GM20000 (cell line): ENCODE results near the gene SLC44A5.

ENCODE experiments used
- DNase-seq: peaks from one replicate; pipeline ENCODE4 v3.0.0; 2012; ENCODE audit warnings: low spot score
- CTCF ChIP-seq: IDR thresholded peaks from 2 replicates; pipeline ENCODE4 v1.5.1; 2012; ENCODE audit warnings: mild to moderate bottlenecking, control low read depth; ENCODE audit errors: extremely low read depth, missing control alignments

SLC44A5 gene

GRCh38 chr1:75305061-75305460 lies 305.9 kb downstream of the SLC44A5 start:
- TF ChIP-seq CTCF: no peak
- DNase-seq: no peak

- no peak for TF ChIP-seq CTCF
- DNase-seq: no peak
Observed at GRCh38 chr1:75293270-75293669, 317.6 kb downstream of the SLC44A5 start.

GRCh38 chr1:75292013-75292412 lies 318.9 kb downstream of the SLC44A5 start:
- no peak for TF ChIP-seq CTCF

GRCh38 chr1:75276385-75276784 lies 334.5 kb downstream of the SLC44A5 start:
- no peak for TF ChIP-seq CTCF
- no peak for DNase-seq

More at GRCh38 chr1:75292013-75292412, 318.9 kb downstream of the SLC44A5 start:
- no peak for DNase-seq

- no peak for TF ChIP-seq CTCF
- DNase-seq: no peak
Observed at GRCh38 chr1:75275631-75276030, 335.3 kb downstream of the SLC44A5 start.

GRCh38 chr1:75274920-75275506 lies 335.9 kb downstream of the SLC44A5 start:
- no peak for TF ChIP-seq CTCF
- no peak for DNase-seq

GRCh38 chr1:75273110-75273509 lies 337.8 kb downstream of the SLC44A5 start:
- no peak for TF ChIP-seq CTCF
- DNase-seq: no peak
